ENCODE data around the gene ADCY2.

ADCY2 gene

DNA sequence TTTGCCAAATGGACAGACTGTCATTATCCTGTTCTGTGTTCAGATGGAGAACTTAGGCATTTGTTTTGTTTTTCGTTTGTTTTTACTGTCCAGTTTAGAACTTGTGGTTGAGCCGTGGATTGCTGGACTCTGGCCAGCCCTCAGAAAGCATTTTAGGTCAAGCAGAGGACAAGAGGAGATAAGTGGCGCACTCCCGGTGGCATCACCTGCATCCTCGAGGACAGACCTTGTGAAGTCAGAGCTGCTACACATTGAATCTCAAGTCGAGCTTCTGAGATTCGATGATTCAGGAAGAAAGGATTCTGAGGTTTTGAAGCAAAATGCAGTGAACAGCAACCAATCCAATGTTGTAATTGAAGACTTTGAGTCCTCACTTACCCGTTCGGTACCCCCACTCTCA is 481.9 kb downstream of the ADCY2 start:
- no peak for DNase-seq

DNA sequence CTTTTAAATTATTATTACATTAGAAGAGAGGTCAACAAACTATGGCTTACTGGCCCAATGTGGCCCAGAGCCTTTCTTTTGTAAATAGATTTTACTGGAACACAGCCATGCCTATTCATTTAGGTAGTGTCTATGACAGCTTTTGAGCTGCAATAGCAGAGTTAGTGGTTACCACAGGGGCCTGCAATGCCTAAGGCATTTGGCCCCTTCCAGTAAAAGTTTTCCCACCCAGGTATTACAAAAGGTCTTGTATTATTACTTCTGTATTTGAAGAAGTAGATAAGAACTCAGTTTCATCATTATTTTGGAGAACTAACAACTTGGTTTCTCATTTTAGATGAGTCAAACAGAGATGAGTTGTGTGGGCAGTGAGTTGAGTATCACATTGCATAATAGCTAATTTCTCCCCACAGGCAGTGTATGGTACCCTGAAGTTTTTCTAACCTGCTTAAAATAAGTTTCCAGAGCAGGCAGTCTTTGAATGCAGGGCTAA is 482.5 kb downstream of the ADCY2 start:
- no peak for DNase-seq

All from NCI-H1417 treated with DMSO at 0.1 percent for 48 hours (cell line).